ENCODE data around the gene SIPA1L2.

SIPA1L2 gene

DNA sequence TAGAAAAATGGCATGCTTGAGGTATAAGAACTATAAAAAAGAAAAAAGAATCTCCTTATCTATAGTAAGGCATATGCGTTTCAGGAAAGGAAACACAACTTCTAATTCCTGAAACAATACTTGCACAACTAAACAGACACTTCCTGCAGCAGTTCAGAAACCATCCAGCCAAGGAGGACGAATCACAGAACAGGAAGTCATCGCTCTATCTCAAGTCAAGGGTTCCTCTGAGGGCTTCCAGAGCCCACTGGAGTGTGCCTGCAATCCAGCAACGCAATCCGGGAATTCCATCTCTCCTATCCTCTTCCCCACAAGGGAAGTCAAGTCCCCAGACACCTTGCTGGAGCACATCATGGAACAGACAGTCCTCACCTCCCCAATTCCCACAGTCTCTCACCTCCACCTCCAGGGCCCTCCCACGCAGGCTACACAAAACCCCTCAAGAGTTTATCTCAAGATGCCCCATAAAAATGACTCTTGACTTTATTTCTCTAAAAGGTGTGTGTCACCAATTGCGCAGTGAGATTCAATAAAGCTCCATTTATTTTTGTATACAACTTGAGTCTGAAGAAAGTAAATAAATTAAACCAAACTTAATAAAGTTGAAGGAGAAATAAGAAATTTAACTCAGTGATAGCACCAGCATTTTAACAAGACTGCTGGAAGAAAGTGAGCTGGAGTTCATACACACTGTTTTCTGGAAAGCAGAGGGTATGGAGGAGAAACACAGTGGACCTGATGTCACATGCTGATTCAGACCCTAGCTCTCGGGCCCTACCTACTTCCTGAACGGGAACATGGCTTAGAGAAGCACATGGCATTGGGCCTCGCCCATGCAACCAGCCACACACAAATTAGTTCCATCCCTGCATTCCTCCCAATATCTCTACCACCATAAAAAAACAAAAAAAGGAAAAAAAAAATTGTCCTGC, 39.9 kb downstream of the SIPA1L2 start:
- FAIRE-seq = no peak

GRCh38 chr1:232589111-232589811, 40.7 kb downstream of the SIPA1L2 start:
- FAIRE-seq = peak; percentile 77

GRCh38 chr1:232587141-232588008, 42.6 kb downstream of the SIPA1L2 start:
- FAIRE-seq = peak; percentile 33

GRCh38 chr1:232586679-232587078, 43.3 kb downstream of the SIPA1L2 start:
- no peak for FAIRE-seq

DNA sequence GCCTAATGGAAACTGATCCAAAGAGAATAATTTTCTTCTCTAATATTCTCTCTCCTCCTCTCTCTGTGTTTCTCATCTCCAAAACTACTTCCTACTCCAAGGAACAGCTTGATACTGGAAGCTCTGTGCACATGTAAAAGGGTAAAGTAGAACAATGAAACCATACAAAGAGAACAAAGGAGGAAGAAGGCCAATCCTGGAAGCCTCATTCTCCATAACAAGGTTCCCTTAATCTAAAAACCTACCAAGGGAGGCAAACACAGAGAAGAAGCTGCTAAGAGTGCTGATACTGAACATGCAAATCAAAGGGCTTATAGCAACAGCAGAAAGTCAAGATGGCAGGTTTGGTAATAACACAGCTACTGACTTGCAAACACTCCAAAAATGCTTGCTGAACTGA, 44.4 kb downstream of the SIPA1L2 start:
- no peak for FAIRE-seq

- FAIRE-seq = no peak
Measured at GRCh38 chr1:232581932-232582331, 48.0 kb downstream of the SIPA1L2 start.
